ENCODE results near the gene CFAP52.

GRCh38 chr17:9646546-9646885 is 70.1 kb downstream of the CFAP52 start:
- TF ChIP-seq EZH2phosphoT487 (IDR thresholded peaks at IDR 0.05; ENCODE audit: borderline replicate concordance, low read length) (no peak), CTCF (conservative IDR thresholded peaks at IDR 0.05; ENCODE audit: low read depth, low read length) (no peak)
